ENCODE results near the gene SCGB1A1. TPM values are rescaled to one million over a fixed set of nuclear protein-coding genes. Genes with fewer than 3 reads are reported as not detected.

Gene SCGB1A1
- total RNA-seq, 1 donor from 2014 or later: not detected

DNA sequence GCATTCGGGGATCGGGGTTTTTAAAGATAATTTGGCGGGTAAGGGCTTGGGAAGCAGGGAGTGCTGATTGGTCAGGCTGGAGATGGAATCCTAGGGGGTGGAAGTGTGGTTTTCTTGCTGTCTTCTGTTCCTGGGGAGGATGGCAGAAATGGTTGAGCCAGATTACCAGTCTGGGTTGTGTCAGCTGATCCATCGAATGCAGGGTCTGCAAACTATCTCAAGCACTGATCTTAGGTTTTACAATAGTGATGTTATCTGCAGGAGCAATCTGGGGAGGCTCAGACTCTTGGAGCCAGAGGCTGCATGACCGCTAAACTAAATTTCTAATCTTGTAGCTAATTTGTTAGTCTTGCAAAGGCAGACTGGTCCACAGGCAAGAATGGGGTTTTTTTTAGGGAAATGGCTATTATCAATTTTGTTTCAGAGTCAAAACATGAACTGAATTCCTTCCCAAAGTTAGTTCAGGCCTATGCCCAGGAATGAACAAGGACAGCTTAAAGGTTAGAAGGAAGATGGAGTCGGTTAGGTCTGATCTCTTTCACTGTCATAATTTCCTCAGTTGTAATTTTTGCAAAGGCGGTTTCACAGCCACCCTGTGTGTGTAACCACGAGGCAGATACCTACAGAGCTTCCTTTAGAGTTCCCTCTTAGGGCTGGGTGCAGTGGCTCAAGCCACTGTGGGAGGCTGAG, 10.2 kb downstream of the SCGB1A1 start:
- Histone ChIP-seq H3K9me3 (ENCODE audit: low read depth) (no peaks in the 10 kb centered on the region), H3K4me3 (no peak overlapping the region), H3F3A (ENCODE audit: low read depth) (peaks cover 16% of the 10 kb centered on the region), H3K27ac (no peak overlapping the region), H2AFZ (replicated peaks) (no peak overlapping the region), H3K27me3 (no peaks in the 10 kb centered on the region), H3K36me3 (no peaks in the 10 kb centered on the region), H3K79me2 (ENCODE audit: low read depth) (no peaks in the 10 kb centered on the region), H3K9ac (no peak overlapping the region), H4K20me1 (ENCODE audit: low read depth) (no peaks in the 10 kb centered on the region), H3K4me2 (no peak overlapping the region), H3K4me1 (peaks cover 17% of the 10 kb centered on the region)
- no peak overlapping the region for H3K4me3 Mint-ChIP-seq
- no peak for DNase-seq (ENCODE audit: low spot score)
- TF ChIP-seq EZH2phosphoT487 (IDR thresholded peaks at IDR 0.05) (no peak), EZH2 (IDR thresholded peaks at IDR 0.05) (no peak)
- TF ChIP-seq, protein P1, sequence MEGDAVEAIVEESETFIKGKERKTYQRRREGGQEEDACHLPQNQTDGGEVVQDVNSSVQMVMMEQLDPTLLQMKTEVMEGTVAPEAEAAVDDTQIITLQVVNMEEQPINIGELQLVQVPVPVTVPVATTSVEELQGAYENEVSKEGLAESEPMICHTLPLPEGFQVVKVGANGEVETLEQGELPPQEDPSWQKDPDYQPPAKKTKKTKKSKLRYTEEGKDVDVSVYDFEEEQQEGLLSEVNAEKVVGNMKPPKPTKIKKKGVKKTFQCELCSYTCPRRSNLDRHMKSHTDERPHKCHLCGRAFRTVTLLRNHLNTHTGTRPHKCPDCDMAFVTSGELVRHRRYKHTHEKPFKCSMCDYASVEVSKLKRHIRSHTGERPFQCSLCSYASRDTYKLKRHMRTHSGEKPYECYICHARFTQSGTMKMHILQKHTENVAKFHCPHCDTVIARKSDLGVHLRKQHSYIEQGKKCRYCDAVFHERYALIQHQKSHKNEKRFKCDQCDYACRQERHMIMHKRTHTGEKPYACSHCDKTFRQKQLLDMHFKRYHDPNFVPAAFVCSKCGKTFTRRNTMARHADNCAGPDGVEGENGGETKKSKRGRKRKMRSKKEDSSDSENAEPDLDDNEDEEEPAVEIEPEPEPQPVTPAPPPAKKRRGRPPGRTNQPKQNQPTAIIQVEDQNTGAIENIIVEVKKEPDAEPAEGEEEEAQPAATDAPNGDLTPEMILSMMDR (IDR thresholded peaks at IDR 0.05): no peak
- peak overlapping the region; percentile 1 for H3K27ac Mint-ChIP-seq
- peaks cover 3% of the 10 kb centered on the region for H3K9me3 Mint-ChIP-seq
- H3K27me3 Mint-ChIP-seq (ENCODE audit: insufficient read depth, low read depth): no peaks in the 10 kb centered on the region
- H3K4me1 Mint-ChIP-seq: peaks cover 27% of the 10 kb centered on the region
- no peaks in the 10 kb centered on the region for H3K36me3 Mint-ChIP-seq

DNA sequence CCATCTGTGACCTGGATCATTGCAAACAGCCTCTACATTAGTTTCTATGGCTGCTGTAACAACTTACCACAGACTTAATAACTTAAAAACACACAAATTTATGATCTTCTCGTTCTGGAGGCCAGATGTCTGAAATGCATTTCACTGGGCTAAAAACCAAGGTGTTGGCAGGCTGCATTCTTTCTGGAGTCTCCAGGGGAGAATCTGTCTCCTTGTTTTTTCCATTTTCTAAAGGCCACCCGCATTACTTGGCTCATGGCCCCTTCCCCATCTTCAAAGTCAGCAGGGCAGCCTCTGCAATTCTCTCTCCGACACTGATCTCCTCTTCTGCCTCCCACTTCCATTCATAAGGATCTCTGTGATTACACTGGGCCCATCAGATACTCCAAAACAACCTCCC, 11.6 kb downstream of the SCGB1A1 start:
- peaks cover 8% of the 10 kb centered on the region for H3F3A ChIP-seq (ENCODE audit: low read depth)
- no peaks in the 10 kb centered on the region for H3K36me3 Mint-ChIP-seq
- no peaks in the 10 kb centered on the region for H3K79me2 ChIP-seq (ENCODE audit: low read depth)
- H3K9ac ChIP-seq: no peak overlapping the region
- H3K27me3 Mint-ChIP-seq (ENCODE audit: insufficient read depth, low read depth): no peaks in the 10 kb centered on the region
- H3K4me1 ChIP-seq: peaks cover 18% of the 10 kb centered on the region
- DNase-seq (ENCODE audit: low spot score): no peak
- no peaks in the 10 kb centered on the region for H3K27me3 ChIP-seq
- peaks cover 27% of the 10 kb centered on the region for H3K4me1 Mint-ChIP-seq
- H3K9me3 ChIP-seq (ENCODE audit: low read depth): no peaks in the 10 kb centered on the region
- no peak overlapping the region for H2AFZ ChIP-seq (replicated peaks)
- H3K4me3 ChIP-seq: no peak overlapping the region
- no peak overlapping the region for H3K4me2 ChIP-seq
- H3K27ac Mint-ChIP-seq: peak overlapping the region; percentile 12
- no peaks in the 10 kb centered on the region for H4K20me1 ChIP-seq (ENCODE audit: low read depth)
- H3K4me3 Mint-ChIP-seq: no peak overlapping the region
- peaks cover 3% of the 10 kb centered on the region for H3K9me3 Mint-ChIP-seq
- no peak overlapping the region for H3K27ac ChIP-seq
- no peaks in the 10 kb centered on the region for H3K36me3 ChIP-seq
- TF ChIP-seq, protein P1 (IDR thresholded peaks at IDR 0.05): no peak
- TF ChIP-seq EZH2 (IDR thresholded peaks at IDR 0.05): no peak

DNA sequence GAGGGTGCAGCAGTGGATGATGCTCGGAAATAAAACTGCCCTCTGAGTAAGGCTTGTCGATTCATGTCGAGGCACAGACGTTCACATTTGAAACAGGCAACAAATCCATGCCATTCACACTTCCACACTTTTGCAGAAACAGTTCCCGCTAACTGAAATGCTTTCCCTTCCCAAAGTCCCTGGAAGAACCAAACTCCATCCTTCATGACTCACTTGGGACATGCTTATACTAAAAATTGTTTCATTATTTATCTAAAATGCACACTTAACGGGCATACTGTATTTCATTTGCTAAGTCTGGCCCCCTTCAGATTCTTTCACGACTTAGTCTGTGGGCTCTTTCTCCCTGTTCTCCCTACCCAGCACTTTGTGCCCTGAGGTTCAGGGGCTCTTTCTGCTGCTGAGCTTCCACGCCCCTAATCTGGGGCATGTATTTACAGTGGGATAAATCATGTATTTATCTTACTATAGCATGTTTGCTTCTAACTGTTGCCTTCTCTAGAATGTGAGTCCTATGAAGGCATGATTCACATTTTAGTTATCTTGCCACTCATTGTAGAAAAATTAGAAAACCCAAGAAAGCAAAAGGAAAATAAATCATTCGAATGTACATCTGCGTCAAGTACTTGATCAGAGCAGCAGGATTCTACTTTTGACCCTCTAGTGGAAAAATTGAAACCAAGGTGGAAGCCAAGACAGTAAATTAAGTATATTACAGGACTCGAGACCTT, 12.5 kb downstream of the SCGB1A1 start:
- H3K27ac ChIP-seq: no peak overlapping the region
- H2AFZ ChIP-seq (replicated peaks): no peak overlapping the region
- no peaks in the 10 kb centered on the region for H3K79me2 ChIP-seq (ENCODE audit: low read depth)
- peaks cover 3% of the 10 kb centered on the region for H3K9me3 Mint-ChIP-seq
- H3K9me3 ChIP-seq (ENCODE audit: low read depth): no peaks in the 10 kb centered on the region
- no peaks in the 10 kb centered on the region for H3K27me3 Mint-ChIP-seq (ENCODE audit: insufficient read depth, low read depth)
- peaks cover 15% of the 10 kb centered on the region for H3K4me1 ChIP-seq
- DNase-seq (ENCODE audit: low spot score): no peak
- no peaks in the 10 kb centered on the region for H3K27me3 ChIP-seq
- H3K9ac ChIP-seq: no peak overlapping the region
- H3K4me3 ChIP-seq: no peak overlapping the region
- no peaks in the 10 kb centered on the region for H4K20me1 ChIP-seq (ENCODE audit: low read depth)
- TF ChIP-seq EZH2 (IDR thresholded peaks at IDR 0.05) (no peak), EZH2phosphoT487 (IDR thresholded peaks at IDR 0.05) (no peak)
- TF ChIP-seq, protein P1 (IDR thresholded peaks at IDR 0.05): no peak
- H3K4me3 Mint-ChIP-seq: no peak overlapping the region
- peaks cover 7% of the 10 kb centered on the region for H3F3A ChIP-seq (ENCODE audit: low read depth)
- H3K36me3 ChIP-seq: no peaks in the 10 kb centered on the region
- H3K4me1 Mint-ChIP-seq: peaks cover 32% of the 10 kb centered on the region
- no peak overlapping the region for H3K4me2 ChIP-seq
- no peak overlapping the region for H3K27ac Mint-ChIP-seq
- H3K36me3 Mint-ChIP-seq: no peaks in the 10 kb centered on the region
